HCT116 (cell line): ENCODE measurements around the gene NPSR1. TPM values are rescaled to one million over a fixed set of nuclear protein-coding genes. Genes with fewer than 3 reads are reported as not detected.

Experiments
- ATAC-seq: fragments of 200-7000 bp; cut with Tn5 transposase; 2 replicates; pipeline ENCODE4 v1.9.1; 2020; ENCODE audit warnings: mild to moderate bottlenecking, moderate library complexity
- BruUV-seq: library from RNA; stranded (reverse); fragments of 400-500 nt; replicated peaks from 2 replicates; lab custom pipeline; 2021; lab: Mats Ljungman, UMichigan
- CTCF ChIA-PET: fragments of 300-600 bp; sonication (Branson Sonifier 250); formaldehyde crosslinking; loops from one replicate; lab custom pipeline; 2021; ENCODE audit warnings: antibody characterized with exemption; lab: Charles Lee
- POLR2A ChIA-PET: fragments of 300-600, 350-600 bp; sonication (Branson Sonifier 250); formaldehyde crosslinking; loops from one replicate; lab custom pipeline; 2021; ENCODE audit warnings: antibody characterized with exemption; lab: Charles Lee
- RAD21 ChIA-PET, 2 experiments: fragments of 300-600 bp; sonication (Branson Sonifier 250); formaldehyde crosslinking; loops; one replicate each; lab custom pipeline; 2023; ENCODE audit warnings: low total read pairs in 2 of 2; ENCODE audit not compliant: uncharacterized antibody in 2 of 2, unreplicated experiment in 2 of 2, low non-redundant PET in 1 of 2; lab: Charles Lee
- DNase-seq: peaks from one replicate; pipeline ENCODE4 v3.0.0-alpha.2; 2010; ENCODE audit warnings: low read depth, low spot score
- H2AFZ ChIP-seq: fragments of 200-600 bp; shearing (Covaris generic), sonication (generic); 2 replicates; pipeline ENCODE4 v1.6.1; 2017; ENCODE audit warnings: low read depth, mixed run types, mixed read lengths, antibody characterized with exemption, low read length; ENCODE audit not compliant: poor library complexity, severe bottlenecking
- H3K27ac ChIP-seq: 2 replicates; pipeline ENCODE4 v1.5.1; 2012; ENCODE audit warnings: low read depth, low read length
- H3K27me3 ChIP-seq: fragments of 200-600 bp; sonication (generic); 2 replicates; pipeline ENCODE4 v1.6.1; 2016; ENCODE audit warnings: mixed run types, low read length, mixed read lengths; ENCODE audit not compliant: insufficient read depth
- H3K36me3 ChIP-seq, 2 experiments: fragments of 200-500 bp in 1 of 2; fragments of 200-600 bp in 1 of 2; sonication (Bioruptor generic) in 1 of 2; sonication (generic) in 1 of 2; 2 replicates each; pipeline versions ENCODE4 v1.5.1 to v1.6.1; 2014 to 2016; ENCODE audit warnings: low read length in 2 of 2, inconsistent platforms in 1 of 2, mixed read lengths in 1 of 2, mixed run types in 1 of 2; ENCODE audit not compliant: insufficient read depth in 2 of 2, control insufficient read depth in 1 of 2
- H3K4me1 ChIP-seq, 2 experiments: fragments of 200-600 bp in 1 of 2; sonication (generic) in 1 of 2; 2 replicates each; pipeline versions ENCODE4 v1.5.1 to v1.6.1; 2012 to 2017; ENCODE audit warnings: low read length in 2 of 2, inconsistent platforms in 1 of 2, mild to moderate bottlenecking in 1 of 2, mixed read lengths in 1 of 2, mixed run types in 1 of 2, moderate library complexity in 1 of 2; ENCODE audit not compliant: insufficient read depth in 2 of 2, control insufficient read depth in 1 of 2
- H3K4me2 ChIP-seq: fragments of 200-600 bp; sonication (generic); 2 replicates; pipeline ENCODE4 v1.6.1; 2017; ENCODE audit warnings: mixed run types, low read length, mixed read lengths
- H3K4me3 ChIP-seq, 2 experiments: fragments of 200-600 bp in 1 of 2; sonication (generic) in 1 of 2; replicated peaks in 1 of 2; 2 replicates each; pipeline ENCODE4 v1.5.1; 2011 to 2016; ENCODE audit warnings: low read length in 2 of 2, control low read depth in 1 of 2, low read depth in 1 of 2, mild to moderate bottlenecking in 1 of 2, mixed read lengths in 1 of 2, mixed run types in 1 of 2
- H3K79me2 ChIP-seq: fragments of 200-600 bp; sonication (generic); 2 replicates; pipeline ENCODE4 v1.6.1; 2017; ENCODE audit warnings: mild to moderate bottlenecking, mixed run types, low read length, moderate library complexity, mixed read lengths; ENCODE audit not compliant: insufficient read depth
- H3K9ac ChIP-seq: fragments of 200-600 bp; sonication (generic); 2 replicates; pipeline ENCODE4 v1.6.1; 2016; ENCODE audit warnings: low read length, mixed read lengths
- H3K9me2 ChIP-seq: fragments of 200-600 bp; sonication (generic), shearing (Covaris generic); 2 replicates; pipeline ENCODE4 v1.6.1; 2017; ENCODE audit warnings: mixed run types, mild to moderate bottlenecking, moderate library complexity; ENCODE audit not compliant: insufficient read depth
- H3K9me3 ChIP-seq, 2 experiments: fragments of 200-500 bp in 1 of 2; fragments of 200-600 bp in 1 of 2; sonication (Bioruptor generic) in 1 of 2; sonication (generic) in 1 of 2; 2 replicates each; pipeline ENCODE4 v1.6.1; 2014 to 2017; ENCODE audit warnings: low read length in 2 of 2, mixed read lengths in 2 of 2, inconsistent platforms in 1 of 2, low read depth in 1 of 2, mild to moderate bottlenecking in 1 of 2, mixed run types in 1 of 2, moderate library complexity in 1 of 2; ENCODE audit not compliant: control insufficient read depth in 1 of 2, insufficient read depth in 1 of 2
- H4K20me1 ChIP-seq: fragments of 200-600 bp; sonication (generic), shearing (Covaris generic); 2 replicates; pipeline ENCODE4 v1.6.1; 2017; ENCODE audit warnings: mixed run types, mild to moderate bottlenecking, moderate library complexity; ENCODE audit not compliant: insufficient read depth
- ELF1 ChIP-seq: IDR thresholded peaks from 2 replicates; pipeline ENCODE4 v1.6.1; 2012; ENCODE audit warnings: low read depth, borderline replicate concordance
- EZH2 ChIP-seq: fragments of 200-600 bp; sonication (generic); IDR thresholded peaks from 2 replicates; pipeline ENCODE4 v1.6.1; 2017; ENCODE audit warnings: antibody characterized with exemption, mixed run types
- JUND ChIP-seq: IDR thresholded peaks from 2 replicates; pipeline ENCODE4 v1.6.1; 2012
- POLR2AphosphoS5 ChIP-seq: IDR thresholded peaks from 2 replicates; pipeline ENCODE4 v1.6.1; 2011; ENCODE audit warnings: mild to moderate bottlenecking, low read depth, low read length, moderate library complexity
- REST ChIP-seq: IDR thresholded peaks from 2 replicates; pipeline ENCODE4 v1.6.1; 2012; ENCODE audit warnings: low read depth
- SIN3A ChIP-seq: IDR thresholded peaks from 2 replicates; pipeline ENCODE4 v1.6.1; 2012; ENCODE audit warnings: low read depth
- SP1 ChIP-seq: IDR thresholded peaks from 2 replicates; pipeline ENCODE4 v1.6.1; 2012; ENCODE audit warnings: low read depth
- ZFX ChIP-seq: fragments of 450-650 bp; IDR thresholded peaks from 2 replicates; pipeline ENCODE4 v1.6.1; 2017
- ZNF274 ChIP-seq: fragments of 200-500 bp; sonication (Bioruptor generic); IDR thresholded peaks from 2 replicates; pipeline ENCODE4 v1.6.1; 2014; ENCODE audit warnings: mild to moderate bottlenecking, low read depth, low read length, inconsistent platforms
- intact Hi-C: fragments of 100-400 bp; cut with micrococcal nuclease; formaldehyde crosslinking; loops from 2 replicates; pipeline ENCODE4 v1.10.0; 2022
- total RNA-seq: library from RNA; stranded (reverse); gene quantifications from one replicate; pipeline ENCODE4 v1.2.1, GENCODE V29; 2021; ENCODE audit not compliant: unreplicated experiment
- TF ChIP-seq, protein P1 (sequence below): IDR thresholded peaks from 2 replicates; pipeline ENCODE4 v1.6.1; 2011; ENCODE audit warnings: mild to moderate bottlenecking, low read length, moderate library complexity; ENCODE audit not compliant: insufficient replicate concordance; ENCODE audit errors: extremely low read depth

Gene NPSR1
- total RNA-seq, 1 experiment from 2014 or later: not detected

DNA sequence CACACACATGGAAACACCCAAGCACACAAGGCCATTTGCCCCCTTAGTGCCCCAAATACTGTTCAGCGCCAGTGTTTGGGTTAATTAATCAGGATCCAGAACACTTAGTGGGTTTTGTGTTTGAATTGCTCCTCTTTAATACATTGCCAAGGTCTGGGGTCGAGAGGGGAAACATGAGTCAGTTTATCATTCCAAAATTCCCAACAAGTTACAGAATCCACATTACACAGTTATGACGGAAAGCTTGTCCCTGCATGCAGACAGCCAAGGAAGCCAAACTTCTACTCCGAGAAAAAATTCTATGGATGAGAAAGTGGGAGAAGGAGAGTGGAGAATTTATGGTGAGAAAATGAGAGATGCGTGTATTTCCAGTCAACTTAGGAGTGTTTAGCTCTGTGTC lies 189.0 kb downstream of the NPSR1 start:
- intact Hi-C loops: no loop called here
- no peaks in the 10 kb centered on the region for H3K27me3 ChIP-seq
- TF ChIP-seq EZH2 (no peak), SIN3A (no peak), ZFX (no peak), ZNF274 (no peak), ELF1 (no peak), REST (no peak)
- TF ChIP-seq, all 23 proteins: peak for 0
- ChIA-PET CTCF (no interaction called here), RAD21 (no interaction called here), POLR2A (no interaction called here)
- Histone ChIP-seq H3K79me2 (no peaks in the 10 kb centered on the region), H3K4me3 (no peak overlapping the region), H2AFZ (no peak overlapping the region), H3K4me1 (peaks cover 15 to 31% of the 10 kb centered on the region in 2 experiments), H3K4me2 (no peak overlapping the region), H3K9me3 (no peaks in the 10 kb centered on the region), H3K9ac (no peak overlapping the region), H3K27ac (no peak overlapping the region), H3K9me2 (no peaks in the 10 kb centered on the region), H4K20me1 (no peaks in the 10 kb centered on the region), H3K36me3 (no peaks in the 10 kb centered on the region)
- DNase-seq: no peak
- no TSS peak for BruUV-seq
- ATAC-seq: no peak

GRCh38 chr7:34848670-34849069 lies 190.7 kb downstream of the NPSR1 start:
- BruUV-seq: no TSS peak
- RAD21 ChIA-PET: no interaction called here
- Histone ChIP-seq H2AFZ (no peak overlapping the region), H3K9ac (no peak overlapping the region), H3K79me2 (no peaks in the 10 kb centered on the region), H3K4me3 (no peak overlapping the region), H3K9me3 (no peaks in the 10 kb centered on the region), H4K20me1 (no peaks in the 10 kb centered on the region), H3K9me2 (no peaks in the 10 kb centered on the region), H3K27me3 (no peaks in the 10 kb centered on the region), H3K27ac (no peak overlapping the region), H3K4me1 (peaks cover 24 to 47% of the 10 kb centered on the region in 2 experiments), H3K4me2 (no peak overlapping the region), H3K36me3 (no peaks in the 10 kb centered on the region)
- intact Hi-C loops: no loop called here
- POLR2A ChIA-PET: interaction anchor here (0.6 to 1.3 kb wide), 2 partner anchors 11 to 188 kb away, joined by 3 to 4 read pairs; no protein-coding TSS in a partner anchor
- no peak for ATAC-seq
- DNase-seq: no peak
- CTCF ChIA-PET: no interaction called here
- no peak for TF ChIP-seq SP1
- TF ChIP-seq ELF1: no peak
- no peak for TF ChIP-seq POLR2AphosphoS5
- no peak for TF ChIP-seq REST
- TF ChIP-seq, protein P1, sequence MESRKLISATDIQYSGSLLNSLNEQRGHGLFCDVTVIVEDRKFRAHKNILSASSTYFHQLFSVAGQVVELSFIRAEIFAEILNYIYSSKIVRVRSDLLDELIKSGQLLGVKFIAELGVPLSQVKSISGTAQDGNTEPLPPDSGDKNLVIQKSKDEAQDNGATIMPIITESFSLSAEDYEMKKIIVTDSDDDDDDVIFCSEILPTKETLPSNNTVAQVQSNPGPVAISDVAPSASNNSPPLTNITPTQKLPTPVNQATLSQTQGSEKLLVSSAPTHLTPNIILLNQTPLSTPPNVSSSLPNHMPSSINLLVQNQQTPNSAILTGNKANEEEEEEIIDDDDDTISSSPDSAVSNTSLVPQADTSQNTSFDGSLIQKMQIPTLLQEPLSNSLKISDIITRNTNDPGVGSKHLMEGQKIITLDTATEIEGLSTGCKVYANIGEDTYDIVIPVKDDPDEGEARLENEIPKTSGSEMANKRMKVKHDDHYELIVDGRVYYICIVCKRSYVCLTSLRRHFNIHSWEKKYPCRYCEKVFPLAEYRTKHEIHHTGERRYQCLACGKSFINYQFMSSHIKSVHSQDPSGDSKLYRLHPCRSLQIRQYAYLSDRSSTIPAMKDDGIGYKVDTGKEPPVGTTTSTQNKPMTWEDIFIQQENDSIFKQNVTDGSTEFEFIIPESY: no peak
- TF ChIP-seq JUND: no peak
